RKO (cell line): ENCODE results near the gene ADAP1.
A peak's percentile ranks its signal among the peaks of the same experiment; 100 is the strongest.
"Not testable (repeated sequence)": the region's sequence is repeated elsewhere in the genome, so short reads cannot be mapped to it uniquely, and the experiment has no call there.

Experiments used
- DNase-seq: peaks from one replicate; pipeline ENCODE4 v3.0.0-alpha.2; 2016; ENCODE audit warnings: low spot score

ADAP1 gene

DNA sequence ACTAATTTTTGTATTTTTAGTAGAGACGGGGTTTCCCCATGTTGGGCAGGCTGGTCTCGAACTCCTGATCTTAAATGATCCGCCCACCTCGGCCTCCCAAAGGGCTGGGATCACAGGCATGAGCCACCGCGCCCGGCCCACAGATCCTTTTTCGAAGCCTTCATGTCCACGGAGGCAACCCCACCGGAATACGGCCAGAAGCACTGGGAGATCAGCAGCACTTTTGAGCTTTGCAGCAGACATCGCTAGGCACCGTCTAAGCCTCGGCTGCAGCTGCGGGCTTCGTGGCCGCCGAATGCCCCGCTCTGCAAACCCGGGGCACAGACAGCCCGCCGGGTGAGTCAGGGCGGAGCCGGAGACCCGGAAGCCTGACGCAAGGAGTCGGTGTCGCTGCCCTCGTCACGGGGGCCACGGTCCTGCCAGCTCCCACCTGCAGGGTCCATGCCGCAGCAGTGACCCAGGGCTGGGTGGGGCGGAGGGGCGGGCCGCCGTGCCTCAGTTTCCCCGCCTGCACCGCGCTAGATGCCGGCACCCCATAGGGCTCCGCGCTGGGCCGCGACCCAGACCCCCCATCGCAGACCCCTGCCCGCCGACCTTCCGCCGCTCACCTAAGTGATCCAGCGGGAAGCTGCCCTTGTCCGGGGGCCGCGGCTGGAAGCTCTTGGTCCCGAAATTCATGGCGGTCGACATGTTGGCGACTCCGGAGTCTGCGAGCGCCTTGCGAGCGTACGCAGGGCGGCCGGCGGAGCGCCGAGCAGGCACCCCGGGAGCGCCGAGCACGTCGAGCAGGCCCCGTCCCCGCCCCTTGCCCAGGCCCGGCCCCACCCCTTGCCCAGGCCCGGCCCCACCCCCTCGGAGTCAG is 20.6 kb upstream of the ADAP1 start, which contains the start of gene COX19:
COX19 (minus strand) TSS at position 730 of the 862 bp plus-strand sequence; CDS start at position 690, 40 bp downstream.
- DNase-seq, result peak; percentile 88

DNA sequence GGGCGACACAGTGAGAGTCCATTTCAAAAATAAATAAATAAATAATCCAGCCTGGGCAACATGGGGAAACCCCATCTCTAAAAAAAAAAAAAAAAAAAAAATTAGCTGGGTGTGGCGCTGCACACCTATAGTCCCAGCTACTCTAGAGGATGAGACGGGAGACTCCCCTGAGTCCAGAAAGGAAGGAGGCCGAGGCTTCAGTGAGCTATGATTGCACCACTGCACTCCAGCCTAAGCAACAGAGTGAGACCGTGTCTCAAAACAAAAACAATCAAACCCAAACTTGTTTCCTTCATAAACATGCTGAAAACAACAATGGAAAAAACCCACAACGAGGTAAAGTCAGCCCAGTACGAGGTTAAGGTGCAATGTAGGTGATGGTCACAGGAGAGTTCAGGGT is 19.7 kb upstream of the ADAP1 start:
- DNase-seq, result peak; percentile 27

DNA sequence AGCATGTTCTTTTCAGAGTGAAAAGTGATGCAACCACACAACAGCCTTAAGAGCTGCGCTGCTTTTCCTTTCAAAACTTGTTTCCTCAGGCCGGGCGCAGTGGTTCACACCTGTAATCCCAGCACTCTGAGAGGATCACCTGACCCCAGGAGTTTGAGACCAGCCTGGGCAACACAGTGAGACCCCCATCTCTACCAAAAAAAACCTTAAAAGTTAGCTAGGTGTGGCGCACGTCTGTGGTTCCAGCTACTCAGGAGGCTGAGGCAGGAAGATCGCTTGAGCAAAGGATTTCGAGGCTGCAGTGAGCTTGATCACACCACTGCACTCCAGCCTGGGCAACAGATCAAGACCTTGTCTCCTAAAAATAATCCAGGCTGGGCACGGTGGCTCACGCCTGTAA is 18.8 kb upstream of the ADAP1 start:
- DNase-seq, result no peak

DNA sequence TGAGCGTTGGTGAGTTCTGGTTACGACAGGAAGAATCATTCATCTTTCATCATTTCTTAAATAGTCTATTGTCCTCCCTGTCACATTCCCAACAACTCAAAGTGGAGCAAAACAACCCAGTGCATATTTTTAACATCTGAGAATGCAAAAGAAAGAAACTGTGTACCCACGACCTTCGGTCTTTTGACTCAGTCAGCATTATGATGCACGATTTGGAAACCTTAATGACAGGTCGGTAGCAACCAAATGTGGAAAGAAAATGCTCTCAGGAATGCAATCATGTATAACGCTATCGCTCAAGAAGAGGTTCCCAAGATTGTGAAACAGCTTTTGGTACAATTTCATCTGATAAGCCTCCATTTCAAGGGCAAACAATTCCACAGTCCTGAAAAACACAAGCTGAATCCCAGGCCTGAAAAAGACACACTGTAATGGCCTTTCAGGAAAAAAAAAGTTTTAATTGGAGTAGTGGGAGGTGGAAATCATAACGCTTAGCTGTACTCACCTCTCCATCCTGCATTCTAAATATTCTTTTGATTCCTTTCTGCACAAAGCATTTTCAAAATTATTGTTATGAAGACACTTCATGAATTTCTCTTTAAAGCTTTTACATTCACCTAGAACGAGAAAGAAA is 18.3 kb upstream of the ADAP1 start:
- no peak for DNase-seq

DNA sequence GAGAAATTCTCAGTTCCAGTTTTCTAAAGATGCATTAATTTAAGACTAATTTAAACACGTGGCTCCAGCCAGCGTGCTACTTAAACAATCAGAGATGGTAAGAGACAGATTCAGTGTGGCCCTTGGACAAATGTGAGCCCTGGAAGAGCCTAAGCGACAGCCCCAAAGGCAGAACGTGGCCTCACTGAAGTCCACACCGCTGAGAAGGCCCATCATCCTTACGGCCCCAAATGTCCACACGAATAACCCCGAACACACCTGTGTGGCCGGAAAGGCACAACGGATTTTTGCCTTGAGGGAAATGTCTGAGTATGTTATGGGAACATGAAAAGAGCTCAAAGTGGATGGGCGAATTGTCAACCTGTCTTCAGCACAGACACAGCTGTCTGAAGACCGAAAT is 17.6 kb upstream of the ADAP1 start:
- DNase-seq, result no peak

DNA sequence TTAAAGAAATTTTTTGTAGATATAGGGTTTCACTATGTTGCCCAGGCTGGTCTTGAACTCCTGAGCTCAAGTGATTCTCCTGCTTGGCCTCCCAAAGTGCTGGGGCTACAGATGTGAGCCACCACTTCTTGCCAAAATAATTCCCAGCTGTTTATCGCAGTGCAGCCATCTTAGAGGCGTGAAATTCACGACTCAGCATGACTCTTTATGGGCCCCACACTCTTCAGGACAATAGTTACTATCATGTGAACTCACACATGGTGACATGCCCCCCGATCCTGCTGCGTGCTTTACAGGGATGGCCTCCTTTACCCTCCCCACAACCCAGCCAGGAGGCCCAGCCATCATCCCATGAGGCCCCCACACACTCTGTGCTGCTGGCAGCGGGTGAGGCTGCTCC is 16.3 kb upstream of the ADAP1 start:
- no peak for DNase-seq

DNA sequence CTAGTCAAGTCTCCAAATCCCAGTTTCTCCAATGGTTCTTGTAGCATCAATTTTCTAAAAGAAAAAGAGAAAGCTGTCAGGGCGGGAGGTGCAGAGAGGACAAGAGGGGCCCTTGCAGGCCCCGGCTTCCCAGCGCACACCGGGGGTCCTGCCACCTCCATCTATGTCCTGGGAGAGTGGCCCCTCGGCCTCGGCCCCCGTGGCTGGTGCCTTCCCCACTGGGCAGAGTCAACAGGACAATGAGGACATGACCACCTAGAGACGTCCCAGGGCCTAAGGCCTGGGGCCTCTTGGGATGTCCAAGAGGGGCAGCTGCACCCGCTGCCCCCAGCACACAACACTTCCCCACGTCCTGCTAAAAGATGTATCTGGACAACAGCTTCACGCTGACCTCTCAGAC is 14.9 kb upstream of the ADAP1 start:
- no peak for DNase-seq

DNA sequence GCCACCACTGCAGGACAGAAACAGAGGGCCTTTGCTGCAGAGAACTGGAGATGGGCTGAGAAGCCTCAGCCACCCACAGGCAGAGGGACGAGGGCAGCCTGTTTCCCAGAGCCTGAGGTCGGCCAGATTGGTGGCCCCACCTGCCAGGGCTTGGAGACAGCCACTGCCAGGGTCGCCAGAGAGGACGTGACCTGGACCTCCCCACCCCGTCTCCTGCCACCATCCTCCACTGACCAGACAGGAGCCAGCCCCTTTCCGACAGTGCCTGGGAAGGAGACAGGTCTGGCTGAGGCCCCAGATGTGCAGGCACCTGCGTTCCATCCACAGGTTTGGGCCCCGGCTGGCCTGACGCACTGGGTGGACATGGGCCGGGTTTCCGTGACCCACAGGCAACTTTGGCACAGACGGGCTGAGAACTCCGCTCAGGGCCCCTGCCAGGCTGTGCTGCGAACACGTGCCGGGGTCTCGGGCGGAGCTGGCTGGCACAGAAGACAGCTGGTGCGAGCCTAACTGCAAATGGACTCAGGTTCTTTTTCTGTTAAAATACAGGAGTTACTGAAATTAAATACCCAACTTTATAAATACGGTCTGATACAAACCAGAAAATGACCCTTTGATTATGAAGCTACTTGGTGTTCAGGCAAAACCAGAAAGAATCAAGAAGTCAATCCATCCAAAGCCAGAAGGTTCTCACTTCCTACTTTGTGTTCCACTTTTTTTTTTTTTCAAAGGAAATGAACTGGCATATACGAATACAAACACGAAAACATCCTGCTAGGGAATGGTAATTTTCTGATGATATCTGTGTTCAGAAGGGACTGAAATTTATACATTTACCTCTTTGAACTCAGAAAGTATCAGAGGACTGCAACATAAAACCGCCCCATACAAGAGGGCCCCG is 14.0 kb upstream of the ADAP1 start:
- DNase-seq, result no peak

DNA sequence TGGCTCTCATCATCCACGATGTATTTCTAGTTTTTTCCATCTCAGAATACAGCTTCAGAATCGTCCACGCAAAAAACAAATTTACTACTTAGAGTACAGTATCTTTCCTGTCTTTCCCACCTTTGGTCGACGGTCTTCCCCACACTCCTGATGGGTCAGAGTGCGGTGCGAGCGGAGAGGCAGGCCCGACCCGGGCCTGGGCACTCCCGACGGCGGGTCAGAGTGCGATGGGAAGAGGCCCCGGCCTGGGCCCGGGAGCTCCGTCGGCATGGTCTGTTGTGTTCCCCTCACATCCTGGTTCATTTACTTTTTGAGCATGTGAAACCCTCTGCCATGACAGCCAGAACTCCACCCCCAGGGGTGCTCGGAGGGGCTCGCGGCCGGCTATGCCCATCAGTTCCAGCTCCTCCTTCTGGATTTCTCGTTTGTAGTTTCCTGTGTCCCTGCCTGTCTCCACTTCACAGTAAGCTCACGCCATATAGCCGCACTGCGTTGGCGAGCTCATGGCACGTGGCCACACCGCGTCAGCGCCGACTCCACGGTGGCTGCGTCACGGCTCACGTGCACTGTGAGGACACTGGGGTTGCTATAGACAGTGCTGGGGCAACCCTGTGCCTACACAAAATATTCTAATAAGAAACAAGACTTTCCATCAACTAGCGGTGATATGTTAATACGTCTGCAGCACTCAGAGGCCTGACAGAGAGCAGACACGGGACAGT is 13.0 kb upstream of the ADAP1 start:
- no peak for DNase-seq

DNA sequence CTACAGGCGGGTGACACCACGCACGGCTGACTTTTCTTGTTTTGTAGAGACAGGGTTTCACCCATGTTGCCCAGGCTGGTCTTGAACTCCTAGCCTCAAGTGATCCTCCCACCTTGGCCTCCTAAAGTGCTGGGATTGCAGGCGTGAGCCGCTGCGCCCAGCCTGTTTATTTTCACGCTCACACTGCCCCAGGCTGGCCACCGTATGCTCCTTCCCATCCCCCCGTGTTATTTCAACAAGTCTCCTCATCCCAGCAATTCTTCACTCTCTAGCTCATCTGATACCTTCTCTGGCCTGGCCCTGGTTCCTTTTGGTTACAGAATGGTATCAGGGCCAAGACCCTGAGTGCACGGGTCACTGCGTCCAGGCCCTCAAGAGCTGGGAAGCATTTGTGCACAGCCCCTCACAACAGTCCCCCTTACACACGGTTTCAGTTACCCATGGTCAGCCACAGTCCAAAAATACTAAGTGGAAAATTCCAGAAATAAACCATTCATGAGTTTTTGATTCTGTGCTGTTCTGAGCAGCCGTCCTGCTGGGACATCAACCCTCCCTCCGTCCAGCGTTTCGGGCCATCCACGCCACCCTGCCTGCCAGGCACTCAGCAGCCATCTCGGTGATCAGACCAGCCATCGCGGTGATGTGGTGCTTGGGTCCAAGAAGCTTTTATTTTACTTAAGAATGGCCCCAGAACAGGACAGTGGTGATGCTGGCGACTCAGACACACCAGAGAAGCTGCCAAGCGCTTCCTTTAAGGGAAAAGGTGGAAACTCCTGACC is 12.0 kb upstream of the ADAP1 start:
- no peak for DNase-seq

DNA sequence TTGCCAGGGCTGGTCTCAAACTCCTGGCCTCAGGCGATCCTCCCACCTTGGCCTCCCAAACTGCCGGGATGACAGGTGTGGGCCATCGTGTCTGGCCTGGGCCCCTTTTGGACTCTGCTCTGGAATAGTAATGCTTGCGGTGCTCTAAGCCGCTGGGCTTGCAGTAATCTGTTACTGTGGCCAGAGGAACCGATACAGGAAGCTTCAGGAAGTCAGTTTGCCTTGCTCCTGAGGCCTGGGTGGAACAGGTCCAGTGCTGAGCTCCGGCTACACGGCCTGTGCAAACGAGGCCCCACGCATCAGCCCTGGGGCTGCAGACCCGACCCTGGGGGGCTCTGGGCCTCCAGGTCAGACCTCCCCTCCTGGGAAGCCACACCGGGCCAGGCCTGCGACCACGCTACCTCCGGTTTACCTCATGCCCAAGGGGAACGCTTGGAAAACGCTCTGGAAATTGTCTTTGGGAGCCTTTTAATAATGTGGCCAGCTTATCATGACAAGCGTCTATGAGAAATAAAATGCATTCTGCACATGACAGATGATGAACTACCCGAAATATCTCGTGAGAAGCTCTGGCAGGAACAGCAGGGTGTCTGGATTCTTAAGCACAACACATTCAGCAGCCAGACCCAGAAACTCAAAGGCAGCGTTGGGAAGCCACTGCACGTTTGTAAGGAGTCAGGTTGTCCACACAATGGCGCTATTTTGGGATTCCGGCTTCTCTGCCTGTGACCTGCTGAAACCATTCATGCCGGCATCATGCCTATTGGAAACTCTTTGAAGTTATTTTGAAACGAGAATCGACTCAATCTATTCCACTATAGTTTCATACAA is 10.1 kb upstream of the ADAP1 start:
- DNase-seq, result no peak

DNA sequence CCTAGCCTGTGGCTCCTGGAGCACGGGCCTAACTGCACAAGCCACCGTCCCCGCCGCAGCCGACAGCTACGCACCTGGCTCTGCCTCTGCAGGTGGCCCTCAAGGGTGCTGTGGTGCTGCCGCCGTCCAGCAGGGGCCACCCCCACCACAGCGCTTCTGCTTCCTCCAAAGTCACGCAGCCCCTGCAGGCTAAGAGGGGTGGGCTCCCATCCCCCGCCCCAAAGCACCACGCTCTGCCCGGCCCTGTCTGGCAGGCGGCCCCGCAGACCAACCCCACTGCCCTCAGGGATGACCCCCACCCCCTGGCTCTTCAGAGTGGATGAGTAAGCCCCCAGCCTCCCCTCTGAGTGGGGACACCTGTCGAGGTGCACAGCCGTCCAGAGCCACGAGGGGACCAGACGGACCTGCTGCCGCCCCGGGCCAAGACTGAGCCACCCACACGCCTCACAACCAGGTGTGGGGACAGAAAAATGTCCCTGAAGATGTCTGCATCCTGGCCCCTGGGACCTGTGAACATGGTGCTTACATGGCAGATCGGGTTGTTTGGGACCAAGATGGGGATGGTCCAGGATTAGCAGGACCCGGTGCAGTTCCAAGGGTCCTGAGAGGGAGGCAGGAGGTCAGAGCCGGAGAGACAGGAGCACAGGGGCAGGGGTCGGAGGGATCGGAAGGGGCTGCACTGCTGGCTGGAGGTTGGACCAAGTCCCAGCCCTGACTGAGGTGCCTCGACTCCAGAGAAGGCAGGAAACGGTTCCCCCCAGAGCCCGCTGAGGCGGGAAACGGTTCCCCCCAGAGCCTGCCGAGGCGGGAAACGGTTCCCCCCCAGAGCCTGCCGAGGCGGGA is 9.0 kb upstream of the ADAP1 start:
- DNase-seq, result no peak

DNA sequence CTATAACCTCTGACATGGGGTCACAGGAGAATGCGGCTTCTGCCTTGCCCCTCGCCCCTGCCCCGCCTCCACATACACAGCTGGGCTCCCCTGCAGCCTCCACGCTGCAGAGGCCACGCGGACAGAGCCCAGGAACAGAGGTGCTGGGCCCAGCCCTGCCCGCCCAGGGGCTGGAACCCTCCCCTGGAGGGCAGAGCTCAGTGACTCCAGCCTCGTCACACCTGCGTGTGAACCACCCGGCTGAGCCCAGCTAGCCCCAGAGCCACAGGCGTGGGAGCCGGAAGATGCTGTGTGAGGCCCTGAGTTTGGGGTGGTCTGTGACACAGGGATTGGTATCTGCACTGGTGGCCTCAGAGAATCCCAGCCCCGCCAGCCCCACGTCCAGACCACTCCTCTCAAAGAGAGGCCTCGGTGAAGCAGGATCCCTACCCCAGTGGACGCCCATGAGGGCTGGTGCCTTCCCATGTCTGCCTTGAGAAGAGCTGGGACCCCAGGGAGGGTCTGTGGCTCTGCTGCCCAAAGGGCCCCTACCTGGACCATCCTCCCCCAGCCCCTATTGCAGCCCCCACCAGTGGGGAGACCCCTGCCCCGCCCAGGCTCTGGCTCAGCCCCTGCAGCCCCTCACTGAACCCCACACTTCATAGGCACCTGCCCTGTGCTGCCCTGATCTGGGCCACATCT is 8.1 kb upstream of the ADAP1 start:
- DNase-seq, result no peak

DNA sequence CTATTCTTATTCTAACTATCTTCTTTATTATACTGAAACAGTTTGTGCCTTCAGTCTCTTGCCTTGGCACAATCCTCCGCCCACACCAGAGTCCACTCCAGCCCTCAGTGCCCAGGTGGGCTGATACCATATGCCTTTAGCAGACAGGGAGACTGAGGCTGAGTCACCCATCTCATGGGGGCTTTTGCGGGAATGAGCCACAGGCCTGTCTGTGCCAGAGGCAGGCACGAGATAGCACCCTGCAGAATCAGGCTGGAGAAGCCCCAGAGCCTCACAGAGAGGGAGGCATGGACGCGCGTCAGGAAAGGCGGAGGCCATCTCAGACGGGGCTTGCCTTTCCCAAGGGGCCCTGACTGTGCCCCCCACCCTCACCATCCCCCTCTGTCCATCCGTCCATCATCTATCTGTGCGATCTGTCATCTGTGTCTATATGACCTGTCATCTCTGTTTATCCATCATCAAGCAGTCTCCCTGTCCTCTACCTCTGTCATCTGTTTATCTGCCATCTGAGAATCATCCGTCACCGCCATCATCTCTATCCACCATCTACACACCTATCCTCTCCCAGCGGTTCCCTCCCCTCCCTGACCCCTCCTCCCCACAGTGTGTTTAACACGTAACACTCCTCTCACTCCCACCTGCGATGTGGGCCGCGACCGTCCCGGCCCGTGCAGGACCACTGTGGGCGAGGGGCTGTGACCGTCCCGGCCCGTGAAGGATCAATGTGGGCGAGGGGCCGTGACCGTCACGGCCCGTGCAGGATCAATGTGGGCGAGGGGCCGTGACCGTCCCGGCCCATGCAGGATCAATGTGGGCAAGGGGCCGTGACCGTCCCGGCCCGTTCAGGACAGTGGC is 7.3 kb upstream of the ADAP1 start:
- no peak for DNase-seq

DNA sequence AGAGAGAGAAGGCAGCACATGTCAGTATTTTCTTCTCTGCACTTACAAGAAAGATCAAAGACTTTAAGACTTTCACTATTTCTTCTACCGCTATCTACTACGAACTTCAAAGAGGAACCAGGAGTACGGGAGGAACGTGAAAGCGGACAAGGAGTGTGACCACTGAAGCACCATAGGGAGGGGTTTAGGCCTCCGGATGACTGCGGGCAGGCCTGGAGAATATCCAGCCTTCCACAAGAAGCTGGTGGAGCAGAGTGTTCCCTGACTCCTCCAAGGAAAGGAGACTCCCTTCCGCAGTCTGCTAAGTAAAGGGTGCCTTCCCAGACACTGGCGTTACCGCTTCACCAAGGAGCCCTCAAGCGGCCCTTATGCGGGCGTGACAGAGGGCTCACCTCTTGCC is 6.5 kb upstream of the ADAP1 start:
- DNase-seq, result not testable (repeated sequence)

DNA sequence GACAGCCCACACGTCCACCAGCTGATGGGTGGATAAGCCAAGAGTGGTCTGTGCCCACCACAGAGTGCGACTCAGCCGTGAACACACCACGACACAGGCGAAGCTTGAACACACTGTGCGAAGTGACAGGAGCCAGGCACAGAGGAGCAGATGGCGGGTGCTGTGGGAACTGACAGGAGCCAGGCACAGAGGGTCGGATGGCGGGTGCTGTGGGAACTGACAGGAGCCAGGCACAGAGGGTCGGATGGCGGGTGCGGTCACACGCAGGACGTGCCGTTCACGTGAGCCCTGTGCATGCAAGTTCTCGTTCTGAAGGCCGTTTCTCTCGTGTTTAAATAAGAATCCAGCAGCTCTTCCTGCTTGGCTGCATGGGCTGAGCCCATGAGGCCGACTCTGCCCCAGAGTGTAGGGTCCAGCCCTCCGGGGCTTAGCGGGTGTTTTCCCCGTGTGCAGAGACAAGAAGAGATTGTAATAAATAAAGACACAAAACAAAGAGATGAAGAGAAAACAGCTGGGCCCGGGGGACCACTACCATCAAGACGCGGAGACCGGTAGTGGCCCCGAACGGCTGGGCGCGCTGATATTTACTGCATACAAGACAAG is 5.9 kb upstream of the ADAP1 start:
- DNase-seq, result no peak

DNA sequence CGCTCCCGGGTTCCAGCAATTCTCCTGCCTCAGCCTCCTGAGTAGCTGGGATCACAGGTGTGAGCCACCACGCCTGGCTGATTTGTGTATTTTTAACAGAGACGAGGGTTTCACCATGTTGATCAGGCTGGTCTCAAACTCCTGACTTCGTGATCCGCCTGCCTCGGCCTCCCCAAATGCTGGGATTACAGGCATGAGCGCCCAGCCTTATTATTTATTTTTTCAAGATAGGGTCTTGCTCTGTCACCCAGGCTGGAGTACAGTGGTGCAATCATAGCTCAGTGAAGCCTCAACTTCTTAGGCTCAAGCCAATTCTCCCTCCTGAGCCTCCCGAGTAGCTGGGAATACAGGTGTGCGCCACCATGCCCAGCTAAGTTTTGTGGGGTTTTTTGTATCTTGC is 5.3 kb upstream of the ADAP1 start:
- DNase-seq, result not testable (repeated sequence)
